GM23338 (cell line): ENCODE data around the gene CSPG4.

Source experiments
- EZH2 ChIP-seq: fragments of 200-600 bp; sonication (generic); IDR thresholded peaks from one replicate; pipeline ENCODE4 v1.8.0; 2017; ENCODE audit warnings: antibody characterized with exemption, mild to moderate bottlenecking, low read depth; ENCODE audit not compliant: unreplicated experiment
- REST ChIP-seq: IDR thresholded peaks from one replicate; pipeline ENCODE4 v1.6.1; 2018; ENCODE audit warnings: antibody characterized with exemption; ENCODE audit not compliant: unreplicated experiment
- TF ChIP-seq, protein P1 (sequence below), 2 experiments: fragments of 200-600 bp in 1 of 2; sonication (generic) in 1 of 2; conservative IDR thresholded peaks; 2 replicates each; pipeline versions ENCODE4 v1.5.1 to v1.6.1; 2016 to 2017; ENCODE audit warnings: antibody characterized with exemption in 2 of 2, low read depth in 2 of 2, mild to moderate bottlenecking in 2 of 2, moderate library complexity in 1 of 2

- TF ChIP-seq, protein P1, sequence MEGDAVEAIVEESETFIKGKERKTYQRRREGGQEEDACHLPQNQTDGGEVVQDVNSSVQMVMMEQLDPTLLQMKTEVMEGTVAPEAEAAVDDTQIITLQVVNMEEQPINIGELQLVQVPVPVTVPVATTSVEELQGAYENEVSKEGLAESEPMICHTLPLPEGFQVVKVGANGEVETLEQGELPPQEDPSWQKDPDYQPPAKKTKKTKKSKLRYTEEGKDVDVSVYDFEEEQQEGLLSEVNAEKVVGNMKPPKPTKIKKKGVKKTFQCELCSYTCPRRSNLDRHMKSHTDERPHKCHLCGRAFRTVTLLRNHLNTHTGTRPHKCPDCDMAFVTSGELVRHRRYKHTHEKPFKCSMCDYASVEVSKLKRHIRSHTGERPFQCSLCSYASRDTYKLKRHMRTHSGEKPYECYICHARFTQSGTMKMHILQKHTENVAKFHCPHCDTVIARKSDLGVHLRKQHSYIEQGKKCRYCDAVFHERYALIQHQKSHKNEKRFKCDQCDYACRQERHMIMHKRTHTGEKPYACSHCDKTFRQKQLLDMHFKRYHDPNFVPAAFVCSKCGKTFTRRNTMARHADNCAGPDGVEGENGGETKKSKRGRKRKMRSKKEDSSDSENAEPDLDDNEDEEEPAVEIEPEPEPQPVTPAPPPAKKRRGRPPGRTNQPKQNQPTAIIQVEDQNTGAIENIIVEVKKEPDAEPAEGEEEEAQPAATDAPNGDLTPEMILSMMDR (conservative IDR thresholded peaks at IDR 0.05; ENCODE audit: low read depth in 2 of 2): no peak
- TF ChIP-seq EZH2 (no peak), REST (no peak)
Observed at GRCh38 chr15:75680007-75680789, 32.5 kb downstream of the CSPG4 start.
